Ishikawa (cell line): ENCODE data around the gene SLC51B.
A peak's percentile ranks its signal among the peaks of the same experiment; 100 is the strongest.

ENCODE experiments used
- EGR1 ChIP-seq: IDR thresholded peaks from 2 replicates; pipeline ENCODE4 v1.6.1; 2012
- EP300 ChIP-seq: IDR thresholded peaks from 2 replicates; pipeline ENCODE4 v1.6.1; 2012; ENCODE audit warnings: borderline replicate concordance
- RAD21 ChIP-seq: IDR thresholded peaks from 2 replicates; pipeline ENCODE4 v1.6.1; 2012; ENCODE audit warnings: low read depth
- TAF1 ChIP-seq: IDR thresholded peaks from 2 replicates; pipeline ENCODE4 v1.6.1; 2012; ENCODE audit warnings: low read depth, mild to moderate bottlenecking
- YY1 ChIP-seq: IDR thresholded peaks from 2 replicates; pipeline ENCODE4 v1.6.1; 2012; ENCODE audit warnings: low read depth
- TF ChIP-seq, protein P1 (sequence below): IDR thresholded peaks from 2 replicates; pipeline ENCODE4 v1.6.1; 2012

- TF ChIP-seq, protein P1, sequence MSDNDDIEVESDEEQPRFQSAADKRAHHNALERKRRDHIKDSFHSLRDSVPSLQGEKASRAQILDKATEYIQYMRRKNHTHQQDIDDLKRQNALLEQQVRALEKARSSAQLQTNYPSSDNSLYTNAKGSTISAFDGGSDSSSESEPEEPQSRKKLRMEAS: peak; percentile 92
- TF ChIP-seq EP300: no peak
- no peak for TF ChIP-seq YY1
- TF ChIP-seq EGR1: peak; percentile 93
- TF ChIP-seq TAF1: no peak
- no peak for TF ChIP-seq RAD21
These were observed 4.2 kb downstream of the SLC51B start for GRCh38 chr15:65049418-65049840.
